ENCODE data around the gene DDX21. TPM values are rescaled to one million over a fixed set of nuclear protein-coding genes. Genes with fewer than 3 reads are reported as not detected.
"Not testable (repeated sequence)": the region's sequence is repeated elsewhere in the genome, so short reads cannot be mapped to it uniquely, and the experiment has no call there.

Gene DDX21
- total RNA-seq, 2 donors from 2014 or later, result 28.7 to 44.6 TPM

DNA sequence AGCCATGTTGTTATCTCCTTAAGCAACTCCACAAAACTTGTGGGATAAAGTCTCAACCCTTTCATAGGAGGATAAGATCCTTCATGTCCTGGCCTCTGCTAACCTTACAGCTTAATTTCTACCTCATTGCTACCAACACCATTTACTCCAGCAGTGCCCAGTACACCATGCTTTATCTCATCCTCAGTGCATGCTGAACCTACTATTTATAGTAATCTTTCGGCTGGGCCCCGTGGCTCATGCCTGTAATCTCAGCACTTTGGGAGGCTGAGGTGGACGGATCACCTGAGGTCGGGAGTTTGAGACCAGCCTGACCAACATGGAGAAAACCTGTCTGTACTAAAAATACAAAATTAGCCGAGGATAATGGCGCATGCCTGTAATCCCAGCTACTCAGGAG is 23.8 kb downstream of the DDX21 start:
- DNase-seq; ATAC-seq; intact Hi-C loops (cut with DNase I, micrococcal nuclease): not testable (repeated sequence)

DNA sequence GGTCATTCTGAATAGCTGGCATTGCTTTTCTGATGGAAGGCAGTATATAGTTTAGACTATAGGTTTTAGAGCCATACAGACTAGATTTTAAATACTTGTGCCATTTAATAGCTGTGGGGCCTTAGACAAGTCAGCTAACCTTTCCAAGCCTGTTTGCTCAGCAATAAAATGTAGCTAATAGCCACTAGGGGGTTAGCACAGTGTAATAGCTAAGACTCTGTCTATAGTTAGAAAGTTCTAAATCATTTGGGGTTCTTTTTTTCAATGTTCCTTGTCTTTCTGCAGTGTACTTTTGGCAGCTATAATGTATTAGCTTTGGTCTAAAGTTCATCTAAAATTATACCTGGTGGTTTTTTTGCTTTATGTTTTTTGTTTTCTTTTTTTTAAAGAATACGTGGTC is 25.1 kb downstream of the DDX21 start:
- intact Hi-C loops (cut with DNase I, micrococcal nuclease), result no loop called here
- no peak for DNase-seq
- no peak for ATAC-seq

- intact Hi-C loops (cut with DNase I, micrococcal nuclease), result no loop called here
- DNase-seq, result no peak
- no peak for ATAC-seq
Observed at GRCh38 chr10:68982389-68982788, 26.4 kb downstream of the DDX21 start.

DNA sequence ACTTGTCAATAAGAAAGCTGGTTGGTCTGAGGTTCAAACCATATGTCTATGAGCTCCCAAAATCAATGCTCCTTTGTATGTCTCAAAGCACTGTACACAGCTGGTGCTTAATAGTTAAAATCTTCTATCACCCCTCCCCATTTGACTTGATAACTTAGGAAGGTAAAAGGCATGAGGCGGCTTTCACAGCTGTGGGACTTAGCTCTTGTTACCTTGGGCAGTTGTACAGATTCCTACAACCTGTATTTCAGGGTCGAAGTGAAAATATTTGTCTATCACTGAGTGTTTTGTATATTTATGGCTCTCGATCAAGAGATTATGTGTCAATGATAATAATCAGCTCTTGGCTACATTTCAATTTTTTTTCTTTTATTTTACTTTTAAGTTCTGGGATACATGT is 31.6 kb downstream of the DDX21 start:
- intact Hi-C loops (cut with DNase I, micrococcal nuclease), result no loop called here
- no peak for DNase-seq
- ATAC-seq, result no peak

GRCh38 chr10:68988530-68989316 is 32.8 kb downstream of the DDX21 start, which contains the start of gene KIFBP:
Gene KIFBP, plus strand, starts transcription at chr10:68988803. Its CDS starts 30 bp downstream, at chr10:68988833.
- DNase-seq (peak; percentile 93 to 96), ATAC-seq (peak; percentile 96)
- intact Hi-C loops (cut with DNase I, micrococcal nuclease), result no loop called here

- ATAC-seq (no peak), DNase-seq (no peak)
- intact Hi-C loops (cut with DNase I, micrococcal nuclease), result no loop called here
Observed at GRCh38 chr10:68989317-68989990, 33.5 kb downstream of the DDX21 start.

GRCh38 chr10:68992636-68993440 is 36.9 kb downstream of the DDX21 start:
- DNase-seq, result peak in 1 of 2 donors; percentile 26
- intact Hi-C loops (cut with DNase I, micrococcal nuclease), result no loop called here
- ATAC-seq, result no peak

DNA sequence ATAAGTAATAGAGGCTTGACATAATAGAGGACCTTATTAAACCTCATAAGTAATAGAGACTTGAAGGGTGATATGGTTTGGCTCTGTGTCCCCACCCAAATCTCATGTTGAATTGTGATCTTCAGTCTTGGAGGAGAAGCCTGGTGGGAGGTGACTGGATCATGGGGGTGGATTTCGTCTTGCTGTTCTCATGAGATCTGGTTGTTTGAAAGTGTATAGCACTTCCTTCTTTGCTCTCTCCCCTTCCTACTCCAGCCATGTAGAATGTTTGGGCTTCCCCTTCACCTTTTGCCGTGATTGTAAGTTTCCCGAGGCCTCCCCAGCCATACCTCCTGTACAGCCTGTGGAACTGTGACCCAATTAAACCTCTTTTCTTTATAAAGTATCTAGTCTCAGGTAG is 41.2 kb downstream of the DDX21 start:
- ATAC-seq (no peak), DNase-seq (no peak)
- intact Hi-C loops (cut with DNase I, micrococcal nuclease), result no loop called here

- intact Hi-C loops (cut with DNase I, micrococcal nuclease), result loop anchor here (10.0 kb wide), 1 partner anchor 90 kb away; no protein-coding TSS in a partner anchor
- DNase-seq (no peak), ATAC-seq (peak; percentile 48)
Observed at GRCh38 chr10:69004821-69005220, 48.9 kb downstream of the DDX21 start.

- intact Hi-C loops (cut with DNase I, micrococcal nuclease), result loop anchor here (10.0 kb wide), 1 partner anchor 89 kb away; no protein-coding TSS in a partner anchor
- ATAC-seq (no peak), DNase-seq (no peak)
Observed at GRCh38 chr10:69005704-69006485, 49.9 kb downstream of the DDX21 start.

DNA sequence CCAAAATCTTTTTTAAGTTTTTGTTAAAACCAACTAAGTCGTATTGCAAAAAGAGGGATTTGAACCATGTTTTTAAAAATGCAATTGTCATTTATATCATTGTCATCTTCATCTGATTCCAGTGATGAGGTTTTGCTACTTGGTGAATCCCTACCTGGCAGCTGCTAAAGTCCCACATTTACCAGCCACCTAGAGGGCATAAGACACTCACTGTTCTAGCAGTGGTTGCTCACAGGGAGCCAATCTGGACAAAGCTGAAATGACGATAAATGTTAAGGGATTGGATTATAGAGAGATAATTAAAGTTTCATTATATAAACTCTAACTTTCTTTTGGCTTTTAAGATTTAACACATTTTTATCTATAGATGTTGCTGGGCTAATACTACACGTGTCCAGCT is 51.3 kb downstream of the DDX21 start:
- intact Hi-C loops (cut with DNase I, micrococcal nuclease), result loop anchor here (10.0 kb wide), 1 partner anchor 88 kb away; no protein-coding TSS in a partner anchor
- ATAC-seq, result no peak

DNA sequence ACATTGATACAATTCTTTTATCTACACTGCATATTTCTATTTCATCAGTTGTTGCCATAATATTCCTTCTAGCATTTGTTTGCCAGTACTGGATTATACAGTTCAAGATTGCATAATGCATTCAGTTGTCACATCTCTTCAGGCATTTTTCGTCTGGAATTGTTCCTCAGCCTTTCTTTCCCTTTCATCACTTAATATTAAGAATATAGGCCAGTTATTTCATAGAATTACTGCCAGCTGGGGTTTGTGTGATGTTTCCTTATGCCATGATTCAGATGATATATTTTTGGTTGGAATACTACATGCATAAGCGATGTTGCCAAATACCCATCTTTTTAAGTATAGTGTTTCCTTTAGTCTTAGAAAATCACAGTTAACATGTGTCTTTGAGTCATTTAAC is 53.4 kb downstream of the DDX21 start:
- DNase-seq (no peak), ATAC-seq (no peak)
- intact Hi-C loops (cut with DNase I, micrococcal nuclease), result loop anchor here (10.0 kb wide), 1 partner anchor 85 kb away; no protein-coding TSS in a partner anchor

More for the DNA sequence above, 51.3 kb downstream of the DDX21 start:
- no peak for DNase-seq

DNA sequence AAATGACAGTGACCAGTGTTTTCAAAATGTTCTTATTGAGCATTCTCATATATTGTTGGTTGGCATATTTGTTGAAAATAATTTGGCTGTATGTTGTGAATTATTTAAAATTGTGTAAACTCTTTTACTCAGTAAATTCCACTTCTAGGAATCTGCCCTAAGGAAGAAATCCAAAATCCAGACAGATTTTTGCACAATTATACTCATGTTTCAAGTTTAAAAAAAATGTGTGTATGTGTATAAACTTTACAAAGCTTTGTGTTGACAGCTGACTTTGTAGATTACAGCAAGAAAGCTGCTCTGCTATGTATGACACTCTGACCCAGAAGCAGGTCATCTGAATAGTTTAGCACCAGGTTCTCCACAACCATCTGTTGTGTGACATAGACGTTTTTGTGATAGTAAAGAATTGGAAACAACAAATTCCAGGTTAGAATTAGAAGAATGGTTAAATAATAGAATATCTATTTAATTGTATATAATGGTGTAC is 54.2 kb downstream of the DDX21 start:
- ATAC-seq, result no peak
- intact Hi-C loops (cut with DNase I, micrococcal nuclease), result no loop called here
- no peak for DNase-seq

DNA sequence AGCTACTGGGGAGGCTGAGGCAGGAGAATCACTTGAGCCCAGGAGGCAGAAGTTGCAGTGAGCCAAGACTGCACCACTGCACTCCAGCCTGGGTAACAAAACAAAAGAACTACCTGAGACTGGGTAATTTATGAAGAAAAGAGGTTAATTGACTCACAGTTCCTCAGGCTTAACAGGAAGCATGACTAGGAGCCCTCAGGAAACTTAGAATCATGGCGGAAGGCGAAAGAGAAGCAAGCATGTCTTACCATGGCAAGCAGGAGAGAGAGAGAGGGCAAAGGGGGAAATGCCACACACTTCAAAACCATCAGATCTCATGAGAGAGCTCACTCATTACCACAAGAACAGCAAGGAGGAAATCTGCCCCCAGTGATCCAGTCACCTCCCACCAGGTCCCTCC is 56.8 kb downstream of the DDX21 start:
- DNase-seq; intact Hi-C loops (cut with DNase I, micrococcal nuclease); ATAC-seq: not testable (repeated sequence)

GRCh38 chr10:69014171-69014570 is 58.2 kb downstream of the DDX21 start:
- intact Hi-C loops (cut with DNase I, micrococcal nuclease), result no loop called here
- DNase-seq, result no peak
- no peak for ATAC-seq

DNA sequence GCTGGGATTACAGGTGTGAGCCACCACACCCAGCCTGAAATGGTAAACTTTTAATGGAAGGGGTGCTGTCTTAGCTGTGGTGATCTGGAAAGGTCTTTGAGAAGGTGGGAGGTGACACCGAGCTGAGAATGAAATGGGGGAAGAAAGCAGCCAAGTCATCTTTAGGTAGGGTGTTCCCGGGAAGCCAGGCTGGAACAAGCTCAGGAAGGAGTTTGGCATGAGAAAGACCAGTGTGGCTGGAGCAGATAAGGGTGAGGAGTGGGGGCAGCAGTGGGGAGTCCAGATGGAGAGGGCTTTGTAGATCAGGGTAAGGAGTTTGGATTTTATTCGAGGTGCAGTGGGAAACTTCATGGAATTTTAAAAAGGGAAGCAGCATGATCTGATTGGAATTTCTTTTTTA is 62.6 kb downstream of the DDX21 start:
- intact Hi-C loops (cut with DNase I, micrococcal nuclease), result no loop called here
- ATAC-seq (no peak), DNase-seq (no peak)

DNA sequence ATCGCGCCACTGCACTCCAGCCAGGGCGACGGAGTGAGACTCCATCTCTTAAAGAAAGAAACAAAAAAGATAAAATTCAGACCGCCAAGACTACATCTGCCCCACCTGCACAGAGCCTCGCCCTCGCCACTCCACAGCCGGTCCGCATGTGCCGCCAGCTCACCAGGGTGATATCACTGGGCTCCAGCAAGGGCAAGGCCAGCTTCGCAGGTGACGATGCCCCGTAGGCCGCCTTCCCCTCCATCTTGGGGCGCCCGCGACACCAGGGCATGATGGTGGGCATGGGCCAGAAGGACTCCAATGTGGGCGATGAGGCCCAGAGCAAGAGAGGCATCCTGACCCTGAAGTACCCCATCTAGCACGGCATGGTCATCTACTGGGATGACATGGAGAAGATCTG is 66.6 kb downstream of the DDX21 start:
- ATAC-seq, result no peak
- no peak for DNase-seq
- intact Hi-C loops (cut with DNase I, micrococcal nuclease), result no loop called here

GRCh38 chr10:69025370-69025896 is 69.5 kb downstream of the DDX21 start:
- no peak for DNase-seq
- intact Hi-C loops (cut with DNase I, micrococcal nuclease), result no loop called here
- ATAC-seq, result no peak
